HEK293T (cell line): ENCODE results near the gene UBE3B.

Experiments used
- CTCF ChIA-PET: fragments of 350-600 bp; formaldehyde crosslinking; extraction: SDS; loops from one replicate; lab custom pipeline; 2021; ENCODE audit warnings: antibody characterized with exemption, inconsistent platforms; lab: Yijun Ruan, JAX
- POLR2A ChIA-PET: fragments of 350-600 bp; formaldehyde crosslinking; extraction: SDS; loops from one replicate; lab custom pipeline; 2020; ENCODE audit warnings: antibody characterized with exemption, inconsistent platforms; lab: Yijun Ruan, JAX
- DNase-seq: peaks from one replicate; pipeline ENCODE4 v3.0.0; 2012; ENCODE audit warnings: mixed read lengths; ENCODE audit errors: extremely low spot score
- ARNT ChIP-seq: fragments of 450-650 bp; IDR thresholded peaks from 2 replicates; pipeline ENCODE4 v1.6.1; 2017; ENCODE audit warnings: mild to moderate bottlenecking
- BHLHE40 ChIP-seq: fragments of 450-650 bp; IDR thresholded peaks from 2 replicates; pipeline ENCODE4 v1.6.1; 2016; ENCODE audit warnings: mild to moderate bottlenecking, moderate library complexity, borderline replicate concordance
- CTBP1 ChIP-seq: fragments of 450-650 bp; IDR thresholded peaks from 2 replicates; pipeline ENCODE4 v1.6.1; 2016; ENCODE audit warnings: borderline replicate concordance
- ELF4 ChIP-seq: fragments of 450-650 bp; IDR thresholded peaks from 2 replicates; pipeline ENCODE4 v1.6.1; 2017; ENCODE audit warnings: antibody characterized with exemption
- FOXA1 ChIP-seq: fragments of 450-650 bp; IDR thresholded peaks from 2 replicates; pipeline ENCODE4 v1.6.1; 2016; ENCODE audit warnings: mild to moderate bottlenecking
- FOXK2 ChIP-seq: fragments of 450-650 bp; IDR thresholded peaks from 2 replicates; pipeline ENCODE4 v1.6.1; 2016; ENCODE audit warnings: mild to moderate bottlenecking
- FOXM1 ChIP-seq: fragments of 450-650 bp; IDR thresholded peaks from 2 replicates; pipeline ENCODE4 v1.6.1; 2017; ENCODE audit warnings: mild to moderate bottlenecking, borderline replicate concordance
- HDGF ChIP-seq: fragments of 450-650 bp; IDR thresholded peaks from 2 replicates; pipeline ENCODE4 v1.6.1; 2017; ENCODE audit warnings: antibody characterized with exemption, borderline replicate concordance
- L3MBTL2 ChIP-seq: fragments of 450-650 bp; conservative IDR thresholded peaks from 2 replicates; pipeline ENCODE4 v1.6.1; 2016; ENCODE audit warnings: mild to moderate bottlenecking
- LEF1 ChIP-seq: fragments of 450-650 bp; IDR thresholded peaks from 2 replicates; pipeline ENCODE4 v1.6.1; 2017; ENCODE audit warnings: mild to moderate bottlenecking, borderline replicate concordance
- NFRKB ChIP-seq: fragments of 450-650 bp; IDR thresholded peaks from 2 replicates; pipeline ENCODE4 v1.6.1; 2016; ENCODE audit warnings: mild to moderate bottlenecking, moderate library complexity
- PKNOX1 ChIP-seq: fragments of 450-650 bp; IDR thresholded peaks from 2 replicates; pipeline ENCODE4 v1.6.1; 2016
- SP1 ChIP-seq: fragments of 450-650 bp; IDR thresholded peaks from 2 replicates; pipeline ENCODE4 v1.6.1; 2017
- SUZ12 ChIP-seq: fragments of 450-650 bp; IDR thresholded peaks from 2 replicates; pipeline ENCODE4 v1.6.1; 2016; ENCODE audit warnings: mild to moderate bottlenecking
- TARDBP ChIP-seq: fragments of 450-650 bp; IDR thresholded peaks from 2 replicates; pipeline ENCODE4 v1.6.1; 2016
- ZNF384 ChIP-seq: fragments of 450-650 bp; IDR thresholded peaks from 2 replicates; pipeline ENCODE4 v1.6.1; 2016

UBE3B gene

GRCh38 chr12:109523504-109523903 lies 46.1 kb downstream of the UBE3B start:
- ChIA-PET POLR2A (no interaction called here), CTCF (no interaction called here)
- DNase-seq, result no peak
- no peak for TF ChIP-seq FOXM1
- TF ChIP-seq HDGF, result no peak
- TF ChIP-seq BHLHE40, result no peak
- no peak for TF ChIP-seq TARDBP
- TF ChIP-seq SP1, result no peak
- no peak for TF ChIP-seq FOXA1
- no peak for TF ChIP-seq ARNT
- no peak for TF ChIP-seq ZNF384
- TF ChIP-seq ELF4, result no peak
- TF ChIP-seq LEF1, result no peak
- no peak for TF ChIP-seq CTBP1
- TF ChIP-seq PKNOX1, result no peak
- no peak for TF ChIP-seq FOXK2
- no peak for TF ChIP-seq NFRKB
- no peak for TF ChIP-seq L3MBTL2
- no peak for TF ChIP-seq SUZ12

- no peak for TF ChIP-seq HDGF
- no peak for TF ChIP-seq L3MBTL2
- no peak for TF ChIP-seq ELF4
- TF ChIP-seq FOXK2, result no peak
- TF ChIP-seq BHLHE40, result no peak
- no peak for TF ChIP-seq TARDBP
- no peak for TF ChIP-seq LEF1
- no peak for TF ChIP-seq ZNF384
- no peak for TF ChIP-seq FOXA1
- TF ChIP-seq FOXM1, result no peak
- TF ChIP-seq PKNOX1, result no peak
- TF ChIP-seq CTBP1, result no peak
- no peak for TF ChIP-seq ARNT
- TF ChIP-seq SP1, result no peak
- CTCF ChIA-PET, result no interaction called here
- no peak for DNase-seq
- POLR2A ChIA-PET, result no interaction called here
Observed at GRCh38 chr12:109524466-109525278, 47.2 kb downstream of the UBE3B start.

- ChIA-PET CTCF (no interaction called here), POLR2A (no interaction called here)
- no peak for DNase-seq
- TF ChIP-seq L3MBTL2 (no peak), FOXM1 (no peak), SP1 (no peak), ZNF384 (no peak), ARNT (no peak), NFRKB (no peak), FOXK2 (no peak), ELF4 (no peak), TARDBP (no peak), HDGF (no peak), LEF1 (no peak), PKNOX1 (no peak), FOXA1 (no peak), CTBP1 (no peak), SUZ12 (no peak), BHLHE40 (no peak)
Observed at GRCh38 chr12:109525279-109525585, 47.8 kb downstream of the UBE3B start.

- no peak for DNase-seq
- ChIA-PET POLR2A (no interaction called here), CTCF (no interaction called here)
- no peak for TF ChIP-seq SP1
- TF ChIP-seq SUZ12, result no peak
- TF ChIP-seq FOXK2, result no peak
- TF ChIP-seq PKNOX1, result no peak
- no peak for TF ChIP-seq ZNF384
- no peak for TF ChIP-seq ELF4
- no peak for TF ChIP-seq L3MBTL2
- TF ChIP-seq BHLHE40, result no peak
- TF ChIP-seq NFRKB, result no peak
- TF ChIP-seq CTBP1, result no peak
- TF ChIP-seq FOXM1, result no peak
- no peak for TF ChIP-seq TARDBP
- no peak for TF ChIP-seq FOXA1
- no peak for TF ChIP-seq LEF1
- no peak for TF ChIP-seq ARNT
- no peak for TF ChIP-seq HDGF
Observed at GRCh38 chr12:109527489-109528123, 50.2 kb downstream of the UBE3B start.
